OCI-LY7 (cell line): Measurements from ENCODE around the gene FSD1L.

Experiments
- EZH2phosphoT487 ChIP-seq: fragments of 200-600 bp; sonication (generic); IDR thresholded peaks from 2 replicates; pipeline ENCODE4 v1.6.1; 2018; ENCODE audit warnings: low read depth, borderline replicate concordance, mild to moderate bottlenecking, mixed run types, antibody characterized with exemption, low read length, moderate library complexity, mixed read lengths
- TF ChIP-seq, protein P1 (sequence below): fragments of 200-600 bp; sonication (generic); conservative IDR thresholded peaks from 2 replicates; pipeline ENCODE4 v1.5.1; 2014; ENCODE audit warnings: mild to moderate bottlenecking, antibody characterized with exemption, low read length, moderate library complexity, mixed read lengths

DNA sequence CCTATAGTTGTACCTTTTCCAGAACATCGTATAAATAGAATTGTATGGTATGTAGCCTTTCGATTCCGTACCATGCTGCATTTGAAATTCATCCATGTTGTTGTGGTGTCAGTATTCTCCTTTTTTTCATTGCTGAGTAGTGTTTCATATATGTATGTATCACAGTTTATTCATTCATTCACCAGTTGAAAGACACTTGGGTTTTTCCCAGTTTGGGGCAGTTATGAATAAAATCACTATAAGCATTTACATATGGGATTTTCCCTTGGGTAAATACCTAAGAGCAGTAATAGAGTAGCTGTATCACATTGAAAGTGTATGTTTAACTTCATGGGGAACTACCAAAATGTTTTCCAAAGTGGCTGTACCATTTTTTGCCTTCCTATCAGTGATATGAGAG lies 94.0 kb downstream of the FSD1L start:
- TF ChIP-seq, protein P1, sequence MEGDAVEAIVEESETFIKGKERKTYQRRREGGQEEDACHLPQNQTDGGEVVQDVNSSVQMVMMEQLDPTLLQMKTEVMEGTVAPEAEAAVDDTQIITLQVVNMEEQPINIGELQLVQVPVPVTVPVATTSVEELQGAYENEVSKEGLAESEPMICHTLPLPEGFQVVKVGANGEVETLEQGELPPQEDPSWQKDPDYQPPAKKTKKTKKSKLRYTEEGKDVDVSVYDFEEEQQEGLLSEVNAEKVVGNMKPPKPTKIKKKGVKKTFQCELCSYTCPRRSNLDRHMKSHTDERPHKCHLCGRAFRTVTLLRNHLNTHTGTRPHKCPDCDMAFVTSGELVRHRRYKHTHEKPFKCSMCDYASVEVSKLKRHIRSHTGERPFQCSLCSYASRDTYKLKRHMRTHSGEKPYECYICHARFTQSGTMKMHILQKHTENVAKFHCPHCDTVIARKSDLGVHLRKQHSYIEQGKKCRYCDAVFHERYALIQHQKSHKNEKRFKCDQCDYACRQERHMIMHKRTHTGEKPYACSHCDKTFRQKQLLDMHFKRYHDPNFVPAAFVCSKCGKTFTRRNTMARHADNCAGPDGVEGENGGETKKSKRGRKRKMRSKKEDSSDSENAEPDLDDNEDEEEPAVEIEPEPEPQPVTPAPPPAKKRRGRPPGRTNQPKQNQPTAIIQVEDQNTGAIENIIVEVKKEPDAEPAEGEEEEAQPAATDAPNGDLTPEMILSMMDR: no peak
- TF ChIP-seq EZH2phosphoT487: no peak
